GM12874 (cell line): Measurements from ENCODE around the gene IGF2R.

Experiments used
- TF ChIP-seq, protein P1 (sequence below): IDR thresholded peaks from 2 replicates; pipeline ENCODE4 v1.5.1; 2011; ENCODE audit warnings: low read depth, mild to moderate bottlenecking, control low read depth, low read length, moderate library complexity; ENCODE audit not compliant: insufficient read depth

Gene IGF2R

DNA sequence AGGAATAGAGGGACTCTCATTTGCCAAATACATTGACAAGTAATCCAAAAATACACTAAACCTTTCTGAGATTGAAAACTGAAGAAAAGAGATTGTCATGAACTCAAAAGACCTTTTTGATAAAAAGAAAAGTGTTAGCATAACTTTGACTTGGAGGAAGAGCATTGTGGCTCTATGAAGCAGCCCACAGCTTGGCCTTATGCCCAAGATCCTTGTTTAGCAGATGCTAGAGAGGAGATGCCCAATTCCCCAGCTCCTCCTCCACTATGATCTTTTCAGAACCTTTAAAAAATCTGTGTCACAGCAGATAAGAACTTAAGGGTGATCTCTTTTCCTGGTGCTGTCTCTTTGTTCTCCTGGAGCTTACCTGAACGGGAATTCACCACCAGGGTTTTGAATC lies 35.8 kb upstream of the IGF2R start:
- TF ChIP-seq, protein P1, sequence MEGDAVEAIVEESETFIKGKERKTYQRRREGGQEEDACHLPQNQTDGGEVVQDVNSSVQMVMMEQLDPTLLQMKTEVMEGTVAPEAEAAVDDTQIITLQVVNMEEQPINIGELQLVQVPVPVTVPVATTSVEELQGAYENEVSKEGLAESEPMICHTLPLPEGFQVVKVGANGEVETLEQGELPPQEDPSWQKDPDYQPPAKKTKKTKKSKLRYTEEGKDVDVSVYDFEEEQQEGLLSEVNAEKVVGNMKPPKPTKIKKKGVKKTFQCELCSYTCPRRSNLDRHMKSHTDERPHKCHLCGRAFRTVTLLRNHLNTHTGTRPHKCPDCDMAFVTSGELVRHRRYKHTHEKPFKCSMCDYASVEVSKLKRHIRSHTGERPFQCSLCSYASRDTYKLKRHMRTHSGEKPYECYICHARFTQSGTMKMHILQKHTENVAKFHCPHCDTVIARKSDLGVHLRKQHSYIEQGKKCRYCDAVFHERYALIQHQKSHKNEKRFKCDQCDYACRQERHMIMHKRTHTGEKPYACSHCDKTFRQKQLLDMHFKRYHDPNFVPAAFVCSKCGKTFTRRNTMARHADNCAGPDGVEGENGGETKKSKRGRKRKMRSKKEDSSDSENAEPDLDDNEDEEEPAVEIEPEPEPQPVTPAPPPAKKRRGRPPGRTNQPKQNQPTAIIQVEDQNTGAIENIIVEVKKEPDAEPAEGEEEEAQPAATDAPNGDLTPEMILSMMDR, result no peak

DNA sequence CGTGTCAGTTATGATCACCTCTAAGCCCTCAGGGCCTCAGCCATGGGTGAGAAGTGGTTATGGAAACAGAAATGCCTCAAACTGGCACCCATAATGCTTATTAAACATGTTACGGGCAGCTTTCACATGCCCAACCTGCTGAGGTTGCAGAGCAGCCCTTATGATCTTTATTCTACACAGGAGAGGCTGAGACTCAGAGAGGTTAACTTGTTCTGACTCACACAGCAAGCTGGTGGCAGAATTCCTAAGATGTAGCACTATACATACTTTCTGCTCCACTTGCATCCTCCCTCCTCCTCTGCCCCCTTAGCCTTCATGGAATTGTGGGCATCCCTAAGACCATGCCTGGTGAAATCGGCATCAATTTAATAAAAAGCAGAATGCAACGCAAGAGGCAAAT lies 34.7 kb upstream of the IGF2R start:
- TF ChIP-seq, protein P1, result no peak

DNA sequence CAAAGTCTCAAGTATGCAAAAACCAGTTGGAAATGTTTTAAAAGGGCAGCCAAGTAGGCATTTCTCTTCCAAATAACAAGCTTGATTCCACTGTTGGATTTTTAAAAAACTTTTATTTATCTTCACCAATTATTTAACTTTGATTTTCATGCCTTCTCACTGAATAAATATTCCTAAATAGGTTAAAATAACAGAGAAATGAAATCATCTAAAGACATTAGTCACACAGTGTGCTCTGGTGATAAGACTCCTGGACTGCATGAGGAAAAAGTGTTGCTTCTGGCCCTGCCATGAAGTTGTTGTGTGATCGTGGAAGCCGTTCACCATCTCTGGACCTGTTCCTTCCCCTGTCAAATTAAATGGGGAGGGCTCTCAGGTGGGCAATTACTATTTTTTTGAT lies 33.8 kb upstream of the IGF2R start:
- TF ChIP-seq, protein P1, result no peak

DNA sequence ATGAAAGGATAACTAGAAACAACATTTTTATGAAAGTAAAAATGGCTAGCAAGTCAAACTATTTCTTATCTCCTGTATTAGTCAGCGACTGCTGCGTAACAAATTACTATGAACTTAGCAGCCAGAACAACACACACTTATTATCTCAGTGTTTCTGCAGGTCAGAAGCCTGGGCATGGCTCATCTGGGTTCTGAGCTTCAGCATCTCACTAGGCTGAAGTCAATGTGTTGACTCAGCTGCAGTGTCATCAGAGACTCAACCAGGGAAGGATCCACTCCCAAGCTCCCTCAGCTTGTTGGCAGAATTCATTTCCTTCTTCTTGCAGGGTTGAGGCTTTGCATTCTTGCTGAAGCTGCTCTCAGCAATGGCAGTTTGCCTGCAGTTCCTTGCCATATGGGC lies 33.2 kb upstream of the IGF2R start:
- TF ChIP-seq, protein P1, result no peak

DNA sequence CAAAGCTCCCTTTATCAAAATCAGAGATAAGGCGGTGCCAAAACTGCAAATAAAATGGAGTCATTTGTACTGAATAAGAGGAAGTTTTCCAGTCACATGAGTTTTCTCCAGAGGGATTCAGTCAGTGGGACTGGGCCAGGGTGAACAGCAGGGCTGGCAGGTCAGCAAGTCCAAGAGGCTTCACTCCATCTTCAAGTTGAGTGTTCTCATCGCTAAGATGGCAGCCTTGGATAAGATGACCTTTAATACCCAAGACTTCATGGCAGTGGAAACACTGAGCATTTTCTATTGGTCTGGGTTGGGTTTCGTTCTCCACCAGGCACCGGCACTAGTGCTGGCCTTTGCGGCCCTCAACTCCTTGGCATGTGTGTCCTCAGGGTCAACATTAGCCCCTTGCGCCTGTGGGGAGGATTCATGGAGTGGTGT lies 29.3 kb upstream of the IGF2R start:
- TF ChIP-seq, protein P1, result no peak

DNA sequence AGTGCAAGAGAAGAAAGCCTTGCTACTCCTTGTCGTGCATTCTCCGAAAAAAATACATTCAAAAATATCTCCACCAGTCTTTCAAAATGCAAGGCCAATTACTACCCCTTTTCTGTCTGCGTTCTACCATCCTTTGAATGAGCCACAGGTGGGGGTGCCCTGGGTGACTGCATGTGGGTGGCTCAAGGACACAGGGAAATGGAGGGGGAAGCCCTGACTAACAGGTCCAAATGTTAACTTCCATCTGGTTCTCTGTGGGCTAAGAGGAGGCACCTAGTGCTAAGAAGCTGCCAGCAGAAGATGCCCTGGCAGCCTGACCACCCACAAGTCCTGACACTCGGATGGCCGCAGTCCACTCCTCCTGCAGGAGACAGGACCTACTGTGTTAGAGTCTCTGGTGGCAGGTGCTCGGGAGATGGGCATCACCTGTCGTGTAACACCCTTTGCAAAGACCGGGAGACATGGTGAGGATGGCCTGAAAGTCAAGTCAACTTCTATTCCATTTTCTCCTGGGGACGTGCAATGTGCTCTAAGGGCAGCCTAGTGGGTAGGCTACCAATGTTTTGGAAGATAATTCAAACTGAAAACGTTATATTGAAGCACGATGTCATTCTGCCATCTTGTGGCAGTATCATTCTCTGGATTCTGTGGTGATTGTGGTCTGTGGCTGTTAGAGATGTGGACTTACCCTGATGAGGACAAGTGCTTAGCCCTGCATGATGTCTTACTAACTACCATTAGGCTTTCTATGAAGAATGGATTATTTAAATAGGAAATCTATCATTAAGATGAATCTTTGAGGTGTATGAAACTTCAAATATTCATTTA lies 27.4 kb upstream of the IGF2R start:
- TF ChIP-seq, protein P1, result peak; percentile 48; the same call in 1 of the 2 replicates

DNA sequence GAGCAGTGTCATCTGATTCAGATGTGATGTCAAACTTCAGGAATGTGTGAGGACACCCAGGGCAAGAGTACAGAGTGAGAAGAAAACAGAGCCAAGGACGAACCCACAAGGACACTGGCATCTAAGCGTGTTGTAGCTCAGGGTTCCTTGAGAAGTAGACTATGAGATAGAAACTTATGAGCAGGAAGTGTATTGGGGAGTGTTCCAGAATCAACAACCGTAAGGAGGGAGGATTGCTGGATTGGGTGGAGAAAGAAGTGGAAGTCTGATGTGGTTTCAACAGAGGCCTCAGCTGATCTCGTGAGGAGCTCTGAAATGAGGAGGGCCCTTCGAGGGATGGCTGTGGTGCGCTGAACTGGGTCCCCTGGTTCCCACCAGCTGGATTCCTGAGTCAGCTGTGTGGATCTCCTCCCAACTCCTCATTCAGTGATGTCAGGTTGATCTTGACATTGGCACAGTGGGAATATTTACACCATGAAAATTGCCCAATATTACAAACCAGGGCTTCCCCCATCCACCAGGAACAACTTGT lies 25.7 kb upstream of the IGF2R start:
- TF ChIP-seq, protein P1, result no peak
